ENCODE measurements around the gene SPSB4. TPM values are rescaled to one million over a fixed set of nuclear protein-coding genes. Genes with fewer than 3 reads are reported as not detected.

Gene SPSB4
- total and polyA plus RNA-seq, 2 of the 8 experiments (the other 6 are each of a cell fraction or from before 2014, with no cell fraction given), result 15.1 to 17.2 TPM

DNA sequence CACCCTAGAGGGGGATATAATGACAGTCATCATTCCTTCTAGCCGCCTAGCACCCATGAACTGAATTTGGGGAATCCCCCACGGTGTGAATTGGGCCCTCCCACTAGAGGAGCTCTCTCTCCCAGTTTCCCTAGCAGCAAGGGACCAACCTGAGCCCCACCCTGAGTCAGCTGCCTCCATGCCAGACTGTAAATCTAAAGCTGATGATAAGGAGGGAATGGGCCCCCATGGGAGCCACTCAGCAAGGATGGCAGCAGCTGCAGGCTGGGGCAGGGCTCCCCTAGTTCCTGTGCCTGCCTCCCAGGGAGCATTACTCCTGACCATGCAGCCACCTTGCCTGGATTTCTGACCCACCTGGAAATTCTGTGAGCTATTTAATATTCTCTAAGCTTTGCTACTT, 123.5 kb downstream of the SPSB4 start:
- no peak overlapping the region for H3K18ac ChIP-seq (ENCODE audit: extremely low read depth, low read length)
- no peak overlapping the region for H3K9ac ChIP-seq (replicated peaks in 1 of 4; ENCODE audit: extremely low read depth in 1 of 4, low read depth in 3 of 4, low read length in 3 of 4)
- no peak overlapping the region for H3K23ac ChIP-seq (ENCODE audit: insufficient read length)
- H4K8ac ChIP-seq (ENCODE audit: extremely low read depth, insufficient read depth, low read length), result no peak overlapping the region
- no peak overlapping the region for H3K4me2 ChIP-seq (ENCODE audit: insufficient read depth in 1 of 2, low read depth in 2 of 2, low read length in 2 of 2)
- no peak overlapping the region for H2BK15ac ChIP-seq (ENCODE audit: low read length)
- no peak overlapping the region for H2BK20ac ChIP-seq (ENCODE audit: low read length)
- H2BK5ac ChIP-seq (ENCODE audit: low read depth, low read length), result no peak overlapping the region
- H2BK120ac ChIP-seq (replicated peaks; ENCODE audit: low read depth, low read length), result no peak overlapping the region
- H4K5ac ChIP-seq (ENCODE audit: insufficient read length, low read depth, low read length), result no peak overlapping the region
- 70% methylated on average over 2 of the region's 2 CpGs; no CpG with 5 or more reads in 1 of the 2 experiments for WGBS, 2 experiments (ENCODE audit: extremely low coverage in 1 of 2, insufficient coverage in 1 of 2, insufficient read length in 1 of 2, insufficient replicate concordance in 2 of 2, low coverage in 1 of 2, low lambda C conversion rate in 2 of 2, missing lambda C conversion rate in 1 of 2)
- H3K27me3 ChIP-seq (replicated peaks in 1 of 4; ENCODE audit: control insufficient read depth in 3 of 4, extremely low read depth in 1 of 4, insufficient read depth in 3 of 4, low read length in 3 of 4), result no peaks in the 10 kb centered on the region
- H4K91ac ChIP-seq (replicated peaks; ENCODE audit: insufficient read length, low read length), result no peak overlapping the region
- H3K79me1 ChIP-seq (ENCODE audit: low read depth, low read length), result no peaks in the 10 kb centered on the region
- no peaks in the 10 kb centered on the region for H4K20me1 ChIP-seq (replicated peaks in 1 of 2; ENCODE audit: control insufficient read depth in 1 of 2, insufficient read depth in 2 of 2, low read length in 2 of 2)
- CTCF ChIA-PET (ENCODE audit: partially characterized antibody), result interaction anchor here (0.9 to 6.0 kb wide), 7 partner anchors 10 to 174 kb away, joined by 3 to 32 read pairs (median 3); no protein-coding TSS in a partner anchor
- H3K36me3 ChIP-seq (ENCODE audit: control insufficient read depth in 2 of 4, insufficient read depth in 4 of 4, low read length in 3 of 4), result no peaks in the 10 kb centered on the region
- H2BK12ac ChIP-seq (ENCODE audit: low read depth, low read length), result no peak overlapping the region
- H3K9me3 ChIP-seq (ENCODE audit: insufficient read depth in 2 of 2, low read depth in 1 of 2, low read length in 1 of 2), result peaks cover 3 to 4% of the 10 kb centered on the region in 2 experiments; a peak in 2 of 4 replicates
- POLR2A ChIA-PET (ENCODE audit: partially characterized antibody), result no interaction called here
- H2AFZ ChIP-seq (ENCODE audit: low read length), result no peak overlapping the region
- FAIRE-seq (no peak), DNase-seq (ENCODE audit: low read depth in 1 of 2, low spot score in 2 of 2) (no peak)
- no peaks in the 10 kb centered on the region for H3K23me2 ChIP-seq (ENCODE audit: low read depth, low read length)
- H3K4ac ChIP-seq (replicated peaks; ENCODE audit: insufficient read length, low read depth, low read length), result no peak overlapping the region
- H3K14ac ChIP-seq (ENCODE audit: insufficient read length), result no peak overlapping the region
- H3K4me3 ChIP-seq (ENCODE audit: extremely low read depth in 1 of 4, insufficient read depth in 2 of 4, low read depth in 3 of 4, low read length in 4 of 4), result no peak overlapping the region
- H3K27ac ChIP-seq (ENCODE audit: low read depth, low read length), result no peak overlapping the region
- H2AK5ac ChIP-seq (ENCODE audit: low read depth, low read length), result no peak overlapping the region
- no peak overlapping the region for H3K56ac ChIP-seq (replicated peaks; ENCODE audit: insufficient read length, low read depth, low read length)
- no peaks in the 10 kb centered on the region for H3K79me2 ChIP-seq (ENCODE audit: control insufficient read depth in 1 of 2, insufficient read depth in 2 of 2, low read length in 2 of 2)
- peaks cover 0 to 6% (median 2%) of the 10 kb centered on the region in 4 experiments; a peak in 4 of 7 replicates for H3K4me1 ChIP-seq (replicated peaks in 1 of 4; ENCODE audit: control insufficient read depth in 3 of 4, insufficient read depth in 4 of 4, low read length in 3 of 4)
- no peak for TF ChIP-seq CTCF (IDR thresholded peaks at IDR 0.05; ENCODE audit: control extremely low read depth in 1 of 3, insufficient read depth in 1 of 3, low read depth in 1 of 3, low read length in 3 of 3)
- no peak for TF ChIP-seq CREB1 (IDR thresholded peaks at IDR 0.05)
- TF ChIP-seq KDM5A (IDR thresholded peaks at IDR 0.05; ENCODE audit: low read length), result no peak
- TF ChIP-seq MAFK (IDR thresholded peaks at IDR 0.05; ENCODE audit: low read depth, low read length), result no peak
- no peak for TF ChIP-seq TBP (IDR thresholded peaks at IDR 0.05; ENCODE audit: low read depth, low read length)
- TF ChIP-seq SRF (IDR thresholded peaks at IDR 0.05; ENCODE audit: low read depth, low read length), result no peak
- TF ChIP-seq ZNF274 (IDR thresholded peaks at IDR 0.05; ENCODE audit: borderline replicate concordance, extremely low read depth, low read length), result no peak
- TF ChIP-seq RNF2 (IDR thresholded peaks at IDR 0.05; ENCODE audit: borderline replicate concordance, low read depth, low read length, missing control alignments, poor library complexity, severe bottlenecking), result no peak
- TF ChIP-seq SP1 (IDR thresholded peaks at IDR 0.05; ENCODE audit: low read depth, low read length), result no peak
- TF ChIP-seq PHF8 (conservative IDR thresholded peaks at IDR 0.05; ENCODE audit: low read depth, low read length), result no peak
- no peak for TF ChIP-seq RXRA (IDR thresholded peaks at IDR 0.05; ENCODE audit: insufficient read depth, low read depth, low read length)
- TF ChIP-seq EGR1 (IDR thresholded peaks at IDR 0.05; ENCODE audit: borderline replicate concordance, low read depth, low read length), result no peak

All from H1 (cell line).